GM19351 (cell line): ENCODE data around the gene ZNF775.
A peak's percentile ranks its signal among the peaks of the same experiment; 100 is the strongest.

ENCODE experiments used
- ATAC-seq: cut with Tn5 transposase; IDR thresholded peaks from one replicate; pipeline ENCODE4 v1.9.1; 2021; ENCODE audit warnings: mild to moderate bottlenecking, moderate library complexity; ENCODE audit not compliant: unreplicated experiment

Gene ZNF775

GRCh38 chr7:150432915-150433892, 54.1 kb downstream of the ZNF775 start:
- peak; percentile 25 for ATAC-seq

- ATAC-seq, result no peak
These were observed 55.1 kb downstream of the ZNF775 start for GRCh38 chr7:150434240-150434639.

DNA sequence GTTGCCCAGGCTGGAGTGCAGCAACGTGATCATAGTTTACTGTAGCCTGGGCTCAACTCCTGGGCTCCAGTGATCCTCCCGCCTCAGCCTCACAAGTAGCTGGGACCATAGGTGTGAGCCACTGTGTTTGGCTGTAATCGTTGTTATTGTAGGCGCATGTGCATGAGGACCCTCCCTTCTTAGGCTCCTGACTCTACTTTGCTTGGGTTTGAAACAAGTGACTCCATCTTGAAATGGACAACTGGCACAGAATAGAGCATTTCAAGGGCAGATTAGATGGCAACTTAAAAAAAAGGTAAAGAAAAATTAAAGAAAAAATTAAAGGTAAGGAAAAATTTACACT, 55.9 kb downstream of the ZNF775 start:
- ATAC-seq, result no peak

GRCh38 chr7:150435390-150436073, 56.4 kb downstream of the ZNF775 start:
- ATAC-seq, result peak; percentile 91

DNA sequence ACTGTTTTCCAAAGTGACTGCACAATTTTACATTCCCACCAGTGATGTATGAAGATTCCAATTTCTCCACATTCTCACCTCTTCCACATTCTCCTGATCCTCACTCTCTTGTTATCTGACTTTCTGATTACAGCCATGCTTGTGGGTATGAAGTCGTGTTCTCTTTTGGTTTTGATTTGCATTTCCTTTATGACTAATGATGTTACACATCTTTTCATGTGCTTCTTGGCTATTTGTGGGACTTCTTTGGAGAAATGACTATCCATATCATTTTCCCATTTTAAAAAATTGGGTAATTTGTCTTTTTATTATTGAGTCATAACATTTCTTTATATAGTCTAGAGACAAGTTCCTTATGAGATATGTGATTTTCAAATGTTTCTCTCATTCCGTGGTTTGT, 60.8 kb downstream of the ZNF775 start:
- ATAC-seq, result no peak

GRCh38 chr7:150441524-150441923, 62.4 kb downstream of the ZNF775 start:
- ATAC-seq, result no peak

DNA sequence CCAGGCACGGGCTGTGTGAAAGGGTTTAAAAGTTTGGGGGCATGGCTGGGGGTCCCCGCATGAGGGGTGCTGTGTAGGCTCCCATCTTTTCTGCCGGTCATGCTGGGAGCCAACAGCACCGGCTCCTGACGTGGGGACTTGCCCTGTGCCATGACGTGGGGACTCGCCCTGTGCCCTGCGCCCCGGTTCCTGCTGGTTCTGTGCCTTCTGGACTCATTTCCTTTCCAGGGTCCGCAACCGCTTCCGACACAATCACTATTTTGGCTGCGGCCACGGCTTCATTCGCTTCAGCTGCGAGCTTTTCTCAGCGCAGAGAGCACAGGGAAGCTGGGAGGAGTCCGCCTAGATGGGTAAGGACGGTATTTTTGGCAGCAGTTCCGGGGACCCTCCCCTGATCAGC, 63.7 kb downstream of the ZNF775 start:
- ATAC-seq, result no peak

DNA sequence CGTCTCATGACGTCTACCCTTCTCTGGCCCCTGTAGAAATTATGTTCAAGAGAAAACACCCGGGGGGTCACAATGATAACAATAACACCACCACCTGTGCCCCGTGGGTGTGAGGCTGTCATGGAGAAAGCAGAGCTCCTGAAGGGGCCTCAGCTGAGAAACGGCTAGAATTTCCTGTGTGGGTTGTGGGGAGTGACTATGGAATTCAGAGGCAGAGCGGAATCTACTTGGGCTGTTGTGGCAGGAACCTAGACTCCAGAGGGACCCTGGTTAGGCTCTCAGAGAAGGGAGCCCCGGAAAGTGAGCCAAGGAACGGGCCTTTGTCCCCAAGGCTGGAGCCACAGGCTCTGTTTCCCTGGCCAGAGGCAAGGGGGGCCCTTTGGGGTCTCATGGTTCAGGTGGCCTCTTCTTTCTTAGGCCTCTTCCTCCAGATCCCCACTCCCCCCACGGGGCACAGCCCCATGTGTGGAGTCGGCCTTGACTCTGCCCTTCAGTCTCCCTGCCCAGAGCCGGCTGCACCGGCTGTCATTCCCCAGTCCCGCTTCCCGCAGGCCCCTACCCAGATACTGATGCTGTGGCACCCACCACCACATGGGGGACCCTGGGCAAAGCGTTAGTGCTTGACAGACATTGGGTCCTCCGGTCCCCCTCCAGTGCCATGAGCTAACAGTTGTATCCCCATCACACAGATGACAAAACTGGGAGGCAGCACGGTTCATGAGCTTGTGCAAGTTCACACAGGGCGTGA, 64.8 kb downstream of the ZNF775 start:
- ATAC-seq, result no peak

DNA sequence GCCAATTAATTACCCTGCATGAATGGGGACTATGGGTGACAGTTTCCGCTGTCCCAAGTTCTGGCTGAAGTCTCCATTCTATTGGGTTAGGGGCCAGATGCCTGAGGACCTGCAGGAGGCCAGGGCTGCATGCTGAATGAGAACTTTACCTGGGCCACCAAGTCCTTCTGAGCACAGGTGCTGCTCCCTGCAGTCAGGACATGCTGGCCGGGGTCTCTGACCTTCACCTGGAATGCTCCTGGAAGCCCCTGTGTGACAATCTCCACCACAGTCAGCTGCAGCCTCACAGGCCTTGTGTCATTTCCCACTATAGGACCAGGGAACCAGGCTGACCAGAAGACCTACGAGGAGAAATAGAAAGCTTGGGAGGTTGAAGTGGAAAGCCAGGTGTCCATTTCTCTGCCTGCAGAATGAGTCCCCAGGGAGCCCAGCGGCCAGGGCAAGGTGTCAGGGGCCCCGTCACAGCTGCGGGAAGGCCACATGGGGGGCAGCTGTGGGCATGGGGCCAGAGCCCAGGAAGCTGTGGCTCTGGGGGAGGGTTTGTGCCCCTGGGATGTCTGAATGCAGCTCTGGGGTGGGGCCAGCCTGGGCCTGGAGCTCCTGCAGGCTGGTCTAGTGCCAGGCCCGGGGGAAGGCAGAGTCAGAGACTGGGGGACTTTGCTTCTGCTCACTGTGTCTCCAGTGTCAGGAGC, 65.7 kb downstream of the ZNF775 start:
- no peak for ATAC-seq

- no peak for ATAC-seq
These were observed 67.3 kb downstream of the ZNF775 start for GRCh38 chr7:150446288-150446938.
